ENCODE results near the gene FOXC2. TPM values are rescaled to one million over a fixed set of nuclear protein-coding genes. Genes with fewer than 3 reads are reported as not detected.
A peak's percentile ranks its signal among the peaks of the same experiment; 100 is the strongest.

Gene FOXC2
- polyA plus RNA-seq, 1 of the 3 experiments (the other 2 are of a cell fraction), result 1.3 TPM

GRCh38 chr16:86554599-86554916, 12.1 kb upstream of the FOXC2 start:
- Histone ChIP-seq H3K4me3 (ENCODE audit: low read depth in 2 of 2, low read length in 1 of 2) (peak overlapping the region; percentile 75 to 98), H3K9me2 (no peaks in the 10 kb centered on the region), H4K20me1 (ENCODE audit: insufficient read depth) (no peaks in the 10 kb centered on the region), H3K9me3 (no peaks in the 10 kb centered on the region), H3K27me3 (ENCODE audit: insufficient read depth) (no peaks in the 10 kb centered on the region), H3K27ac (ENCODE audit: low read depth in 2 of 2, low read length in 1 of 2) (peak overlapping the region; percentile 47 to 79; a peak in 2 of 4 replicates), H3F3A (replicated peaks; ENCODE audit: insufficient read depth) (peaks cover 12% of the 10 kb centered on the region), H3K4me2 (peak overlapping the region; percentile 94), H2AFZ (ENCODE audit: low read depth) (peak overlapping the region; percentile 79; the same call in 1 of the 2 replicates), H3K79me2 (ENCODE audit: insufficient read depth) (peaks cover 13% of the 10 kb centered on the region), H3K9ac (peak overlapping the region; percentile 83), H3K4me1 (ENCODE audit: control insufficient read depth in 1 of 2, insufficient read depth in 2 of 2, low read depth in 1 of 2, low read length in 1 of 2) (peaks cover 0 to 12% of the 10 kb centered on the region in 2 experiments; a peak in 2 of 4 replicates), H3K36me3 (replicated peaks in 1 of 2; ENCODE audit: control insufficient read depth in 1 of 2, insufficient read depth in 2 of 2, low read length in 1 of 2) (peaks cover 7 to 22% of the 10 kb centered on the region in 2 experiments)
- 5% methylated on average over 10 of the region's 10 CpGs for WGBS (ENCODE audit: low lambda C conversion rate)
- no peak for DNase-seq
- ChIA-PET POLR2A (no interaction called here), CTCF (interaction anchor here (1.2 kb wide), 1 partner anchor 10 kb away, joined by 7 read pairs; no protein-coding TSS in a partner anchor)
- TF ChIP-seq CTCF (IDR thresholded peaks at IDR 0.05) (no peak), USF1 (IDR thresholded peaks at IDR 0.05; ENCODE audit: borderline replicate concordance, low read depth) (no peak), GATA2 (CRISPR knock-in tag; IDR thresholded peaks at IDR 0.05) (no peak), MXI1 (IDR thresholded peaks at IDR 0.05; ENCODE audit: low read depth, low read length) (no peak), POLR2AphosphoS5 (IDR thresholded peaks at IDR 0.05; ENCODE audit: low read depth, low read length) (no peak), MEF2A (IDR thresholded peaks at IDR 0.05; ENCODE audit: borderline replicate concordance, low read depth) (no peak), SMC3 (IDR thresholded peaks at IDR 0.05; ENCODE audit: low read depth, low read length) (no peak), EP300 (IDR thresholded peaks at IDR 0.05; ENCODE audit: borderline replicate concordance in 1 of 2, low read depth in 1 of 2, low read length in 1 of 2) (no peak), NFIC (IDR thresholded peaks at IDR 0.05; ENCODE audit: borderline replicate concordance) (no peak), CHD2 (IDR thresholded peaks at IDR 0.05; ENCODE audit: low read length, partially characterized antibody) (no peak), PBX3 (IDR thresholded peaks at IDR 0.05) (no peak), RAD21 (IDR thresholded peaks at IDR 0.05; ENCODE audit: low read length) (no peak), RFX5 (IDR thresholded peaks at IDR 0.05; ENCODE audit: low read length) (no peak), RXRA (IDR thresholded peaks at IDR 0.05; ENCODE audit: borderline replicate concordance, low read depth) (no peak), RCOR1 (IDR thresholded peaks at IDR 0.05; ENCODE audit: low read length) (no peak), YY1 (IDR thresholded peaks at IDR 0.05; ENCODE audit: low read depth) (no peak)

Measured in SK-N-SH (cell line).